A549 (cell line): Measurements from ENCODE around the gene FHAD1. TPM values are rescaled to one million over a fixed set of nuclear protein-coding genes. Genes with fewer than 3 reads are reported as not detected.

Experiments
- ATAC-seq, 2 experiments: fragments of 200-7000 bp in 1 of 2; fragments of >200 bp in 1 of 2; cut with Nextera tagmentation in 1 of 2; cut with Tn5 transposase in 1 of 2; 3 replicates each; pipeline versions ENCODE4 v1.8.0 to v1.9.1; 2018 to 2020; ENCODE audit warnings: mild to moderate bottlenecking in 1 of 2, moderate library complexity in 1 of 2
- CTCF ChIA-PET: fragments of 300-600 bp; sonication (Branson Sonifier 250); formaldehyde crosslinking; extraction: SDS; loops from one replicate; lab custom pipeline; 2021; ENCODE audit warnings: antibody characterized with exemption, inconsistent platforms; lab: Yijun Ruan, JAX
- POLR2A ChIA-PET: fragments of 350-600 bp; formaldehyde crosslinking; extraction: SDS; loops from one replicate; lab custom pipeline; 2021; ENCODE audit warnings: antibody characterized with exemption, inconsistent platforms; lab: Yijun Ruan, JAX
- DNase-seq, 2 experiments: peaks; one replicate each; pipeline versions ENCODE4 v3.0.0 to v3.0.0-alpha.2; 2011 to 2016; ENCODE audit warnings: low read depth in 1 of 2, low spot score in 1 of 2
- FAIRE-seq: peaks from 2 replicates; lab custom pipeline; 2011; peaks lifted over from hg19 to GRCh38; lab: Jason Lieb, UNC
- H3K27ac ChIP-seq, 2 experiments: fragments of >200 bp; sonication (Bioruptor Twin); formaldehyde crosslinking; 3 replicates each; pipeline ENCODE4 v1.5.1; 2016 to 2017
- H3K4me1 ChIP-seq: fragments of >200 bp; sonication (Bioruptor Twin); formaldehyde crosslinking; 3 replicates; pipeline ENCODE4 v1.6.1; 2016
- H3K4me2 ChIP-seq: fragments of >200 bp; sonication (Bioruptor Twin); formaldehyde crosslinking; 3 replicates; pipeline ENCODE4 v1.6.1; 2016
- H3K4me3 ChIP-seq: fragments of >200 bp; sonication (Bioruptor Twin); formaldehyde crosslinking; 3 replicates; pipeline ENCODE4 v1.5.1; 2016
- H3K9me3 ChIP-seq: fragments of >200 bp; sonication (Bioruptor Twin); formaldehyde crosslinking; 3 replicates; pipeline ENCODE4 v1.6.1; 2016
- CBX2 ChIP-seq: fragments of 200-600 bp; sonication (generic); IDR thresholded peaks from 2 replicates; pipeline ENCODE4 v1.6.1; 2016; ENCODE audit warnings: low read depth, mild to moderate bottlenecking, borderline replicate concordance
- CBX8 ChIP-seq: fragments of 200-600 bp; sonication (generic); IDR thresholded peaks from 2 replicates; pipeline ENCODE4 v1.6.1; 2016
- CEBPB ChIP-seq, 2 experiments: fragments of >200 bp in 1 of 2; sonication (Bioruptor Twin) in 1 of 2; formaldehyde crosslinking in 1 of 2; IDR thresholded peaks; 2 replicates each; pipeline ENCODE4 v1.6.1; 2012 to 2016
- CHD4 ChIP-seq: fragments of 200-600 bp; sonication (generic); IDR thresholded peaks from 2 replicates; pipeline ENCODE4 v1.6.1; 2016; ENCODE audit warnings: antibody characterized with exemption, mild to moderate bottlenecking, borderline replicate concordance
- FOSL2 ChIP-seq, 2 experiments: fragments of 450-650 bp in 1 of 2; fragments of >200 bp in 1 of 2; sonication (Bioruptor Twin) in 1 of 2; formaldehyde crosslinking; IDR thresholded peaks; 2 replicates each; pipeline versions ENCODE4 v1.5.0 to v1.6.1; 2016 to 2020; ENCODE audit warnings: mild to moderate bottlenecking in 1 of 2, moderate library complexity in 1 of 2
- GATA3 ChIP-seq: IDR thresholded peaks from 2 replicates; pipeline ENCODE4 v1.6.1; 2012; ENCODE audit warnings: borderline replicate concordance
- HEYL ChIP-seq: fragments of 250-450 bp; sonication (Bioruptor Pico); IDR thresholded peaks from 2 replicates; pipeline ENCODE4 v1.8.0; 2021; ENCODE audit warnings: mild to moderate bottlenecking, moderate library complexity
- HOXA7 ChIP-seq: fragments of 250-450 bp; sonication (Bioruptor Pico); IDR thresholded peaks from 2 replicates; pipeline ENCODE4 v1.5.0; 2020; ENCODE audit warnings: mild to moderate bottlenecking, moderate library complexity
- KDM1A ChIP-seq: fragments of 200-600 bp; sonication (generic); IDR thresholded peaks from 2 replicates; pipeline ENCODE4 v1.6.1; 2016; ENCODE audit warnings: low read depth, mild to moderate bottlenecking
- MAFK ChIP-seq: fragments of 450-650 bp; IDR thresholded peaks from 2 replicates; pipeline ENCODE4 v1.6.1; 2014; ENCODE audit not compliant: partially characterized antibody
- MAZ ChIP-seq: fragments of 150-350 bp; IDR thresholded peaks from 2 replicates; pipeline ENCODE4 v1.6.1; 2014; ENCODE audit warnings: antibody characterized with exemption, low read depth, low read length, borderline replicate concordance
- NFE2L2 ChIP-seq: fragments of 150-350 bp; conservative IDR thresholded peaks from 2 replicates; pipeline ENCODE4 v1.6.1; 2014; ENCODE audit warnings: low read length
- NPAS2 ChIP-seq: fragments of 250-450 bp; sonication (Bioruptor Pico); IDR thresholded peaks from 2 replicates; pipeline ENCODE4 v1.8.0; 2022; ENCODE audit warnings: mild to moderate bottlenecking, moderate library complexity, borderline replicate concordance
- POLR2A ChIP-seq: IDR thresholded peaks from 2 replicates; pipeline ENCODE4 v1.6.1; 2012; ENCODE audit warnings: mild to moderate bottlenecking, low read length
- RAD21 ChIP-seq, 2 experiments: fragments of >200 bp in 1 of 2; sonication (Bioruptor Twin) in 1 of 2; formaldehyde crosslinking in 1 of 2; IDR thresholded peaks in 1 of 2; conservative IDR thresholded peaks in 1 of 2; 2 replicates in 1 of 2; 3 replicates in 1 of 2; pipeline ENCODE4 v1.6.1; 2012 to 2018; ENCODE audit warnings: inconsistent platforms in 1 of 2
- RNF2 ChIP-seq: fragments of 200-600 bp; sonication (generic); IDR thresholded peaks from 2 replicates; pipeline ENCODE4 v1.6.1; 2016; ENCODE audit warnings: low read depth, mild to moderate bottlenecking, antibody characterized with exemption, moderate library complexity, borderline replicate concordance
- SMC3 ChIP-seq: fragments of >200 bp; sonication (Bioruptor Twin); formaldehyde crosslinking; IDR thresholded peaks from 3 replicates; pipeline ENCODE4 v1.6.1; 2018; ENCODE audit warnings: inconsistent platforms
- TP53 ChIP-seq: fragments of 250-450 bp; sonication (Bioruptor Pico); IDR thresholded peaks from 2 replicates; pipeline ENCODE4 v1.5.0; 2021; ENCODE audit warnings: mild to moderate bottlenecking, moderate library complexity
- ZNF302 ChIP-seq: fragments of 250-450 bp; sonication (Bioruptor Pico); IDR thresholded peaks from 2 replicates; pipeline ENCODE4 v1.9.0; 2021; ENCODE audit warnings: inconsistent platforms, mild to moderate bottlenecking, moderate library complexity
- ZSCAN20 ChIP-seq: fragments of 250-450 bp; sonication (Bioruptor Pico); IDR thresholded peaks from 2 replicates; pipeline ENCODE4 v1.8.0; 2022; ENCODE audit warnings: mild to moderate bottlenecking, moderate library complexity
- WGBS: methylation state at CpG from one replicate; pipeline ENCODE4 v1.1.6; 2017; ENCODE audit errors: missing lambda C conversion rate; 5-methylcytosine and 5-hydroxymethylcytosine counted together
- polyA plus RNA-seq, 4 experiments: library from polyadenylated mRNA; depleted of rRNA in 3 of 4; stranded (reverse); fragments of >200 nt; fragmentation: RNase III in 1 of 4; extraction: RNeasy Plus Mini Kit Qiagen cat#74134 plus additional on column Dnase treatment in 1 of 4; gene quantifications; 2 replicates in 3 of 4; 3 replicates in 1 of 4; pipeline ENCODE4 v1.2.3, GENCODE V29; 2011 to 2017
- TF ChIP-seq, protein P1 (sequence below): fragments of 250-450 bp; sonication (Bioruptor Pico); IDR thresholded peaks from 2 replicates; pipeline ENCODE4 v1.5.0; 2020; ENCODE audit warnings: low read depth, mild to moderate bottlenecking, moderate library complexity
- TF ChIP-seq, protein P2 (sequence below): IDR thresholded peaks from 2 replicates; pipeline ENCODE4 v1.6.1; 2012
- TF ChIP-seq, protein P3 (sequence below): fragments of >200 bp; sonication (Bioruptor Twin); formaldehyde crosslinking; IDR thresholded peaks from 3 replicates; pipeline ENCODE4 v1.5.1; 2016
- TF ChIP-seq, protein P4 (sequence below): IDR thresholded peaks from 2 replicates; pipeline ENCODE4 v1.6.1; 2012; ENCODE audit warnings: low read depth, borderline replicate concordance
- TF ChIP-seq, protein P5 (sequence below): fragments of 250-450 bp; sonication (Bioruptor Pico); IDR thresholded peaks from 2 replicates; pipeline ENCODE4 v1.5.0; 2021; ENCODE audit warnings: mild to moderate bottlenecking, moderate library complexity, borderline replicate concordance
- TF ChIP-seq, protein P6 (sequence below): fragments of >200 bp; sonication (Bioruptor Twin); formaldehyde crosslinking; IDR thresholded peaks from 3 replicates; pipeline ENCODE4 v1.6.1; 2016

FHAD1 gene
- polyA plus RNA-seq, 2 of the 4 experiments (the other 2 are of a cell fraction): 0.31 to 0.32 TPM

DNA sequence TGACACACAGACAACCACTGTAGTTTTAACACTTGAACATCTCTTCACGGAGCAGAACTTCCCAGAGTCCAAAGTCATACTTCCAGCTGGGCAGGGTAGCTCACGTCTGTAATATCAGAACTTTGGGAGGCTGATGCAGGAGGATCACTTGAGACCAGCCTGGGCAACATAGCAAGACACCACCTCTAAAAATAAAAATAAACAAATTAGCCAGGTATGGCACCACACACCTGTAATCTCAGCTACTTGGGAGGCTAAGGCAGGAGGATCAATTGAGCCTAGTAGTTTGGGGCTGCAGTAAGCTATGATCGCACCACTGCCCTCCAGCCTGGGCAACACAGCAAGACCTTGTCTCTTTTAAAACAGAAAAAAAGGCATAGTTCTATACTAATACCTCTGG, 138.4 kb downstream of the FHAD1 start:
- TF ChIP-seq, protein P1, sequence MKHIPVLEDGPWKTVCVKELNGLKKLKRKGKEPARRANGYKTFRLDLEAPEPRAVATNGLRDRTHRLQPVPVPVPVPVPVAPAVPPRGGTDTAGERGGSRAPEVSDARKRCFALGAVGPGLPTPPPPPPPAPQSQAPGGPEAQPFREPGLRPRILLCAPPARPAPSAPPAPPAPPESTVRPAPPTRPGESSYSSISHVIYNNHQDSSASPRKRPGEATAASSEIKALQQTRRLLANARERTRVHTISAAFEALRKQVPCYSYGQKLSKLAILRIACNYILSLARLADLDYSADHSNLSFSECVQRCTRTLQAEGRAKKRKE (CRISPR knock-in tag): no peak
- no peak for TF ChIP-seq HOXA7 (CRISPR knock-in tag)
- no peak for TF ChIP-seq NFE2L2
- TF ChIP-seq, protein P2, sequence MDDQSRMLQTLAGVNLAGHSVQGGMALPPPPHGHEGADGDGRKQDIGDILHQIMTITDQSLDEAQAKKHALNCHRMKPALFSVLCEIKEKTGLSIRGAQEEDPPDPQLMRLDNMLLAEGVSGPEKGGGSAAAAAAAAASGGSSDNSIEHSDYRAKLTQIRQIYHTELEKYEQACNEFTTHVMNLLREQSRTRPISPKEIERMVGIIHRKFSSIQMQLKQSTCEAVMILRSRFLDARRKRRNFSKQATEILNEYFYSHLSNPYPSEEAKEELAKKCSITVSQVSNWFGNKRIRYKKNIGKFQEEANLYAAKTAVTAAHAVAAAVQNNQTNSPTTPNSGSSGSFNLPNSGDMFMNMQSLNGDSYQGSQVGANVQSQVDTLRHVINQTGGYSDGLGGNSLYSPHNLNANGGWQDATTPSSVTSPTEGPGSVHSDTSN: no peak
- TF ChIP-seq NPAS2 (CRISPR knock-in tag): no peak
- TF ChIP-seq CEBPB (IDR thresholded peaks at IDR 0.05): no peak
- no peak for TF ChIP-seq MAZ
- no peak for TF ChIP-seq POLR2A
- no peak for TF ChIP-seq RAD21 (conservative IDR thresholded peaks at IDR 0.05 in 1 of 2, IDR thresholded peaks at IDR 0.05 in 1 of 2)
- no peak for TF ChIP-seq CBX2
- no peak for TF ChIP-seq ZNF302 (CRISPR knock-in tag)
- no peak for TF ChIP-seq KDM1A
- TF ChIP-seq TP53 (CRISPR knock-in tag): no peak
- Histone ChIP-seq H3K4me1 (no peaks in the 10 kb centered on the region), H3K4me3 (no peak overlapping the region), H3K27ac (no peak overlapping the region), H3K4me2 (no peak overlapping the region), H3K9me3 (no peaks in the 10 kb centered on the region)
- WGBS: 75% methylated on average over 3 of the region's 3 CpGs
- CTCF ChIA-PET: no interaction called here
- FAIRE-seq: no peak
- no peak for DNase-seq
- POLR2A ChIA-PET: no interaction called here
- no peak for ATAC-seq

DNA sequence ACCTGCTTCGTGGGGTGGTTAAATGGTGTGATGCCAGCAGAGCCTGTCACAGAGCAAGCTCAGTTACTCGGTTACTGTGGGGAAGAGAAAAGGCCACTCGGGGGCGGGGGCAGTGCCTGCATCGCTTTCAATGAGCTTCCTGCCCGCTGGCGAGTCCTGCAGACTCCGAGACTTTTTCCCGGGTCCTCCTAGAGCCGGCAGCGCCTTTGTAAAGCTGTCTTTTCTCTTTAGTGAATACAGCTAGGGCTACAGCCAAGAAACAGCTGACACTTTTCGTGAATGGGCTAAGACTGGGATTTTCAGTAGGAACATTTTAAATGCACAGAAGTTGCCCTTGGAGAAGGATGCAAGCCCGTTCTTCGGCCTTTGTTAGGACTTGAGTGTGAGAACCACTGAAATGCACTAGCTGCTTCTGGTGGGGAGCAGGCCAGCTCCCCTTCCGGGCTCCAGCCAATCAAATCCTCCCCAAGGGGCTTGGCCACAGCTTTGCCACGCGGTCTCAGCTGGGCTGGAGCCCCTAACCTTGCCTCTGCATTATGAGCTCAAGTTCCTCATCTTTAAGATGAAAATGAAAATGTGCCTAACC, 139.2 kb downstream of the FHAD1 start:
- WGBS: 84% methylated on average over 17 of the region's 17 CpGs
- no peak overlapping the region for H3K4me3 ChIP-seq
- DNase-seq (no peak), FAIRE-seq (no peak), ATAC-seq (no peak)
- no peak overlapping the region for H3K27ac ChIP-seq
- ChIA-PET POLR2A (no interaction called here), CTCF (interaction anchor here (0.8 to 0.9 kb wide), 2 partner anchors 20 to 63 kb away, joined by 4 to 6 read pairs; no protein-coding TSS in a partner anchor)
- TF ChIP-seq MAFK (no peak), NPAS2 (CRISPR knock-in tag) (no peak), SMC3 (no peak), CHD4 (no peak), ZSCAN20 (CRISPR knock-in tag) (no peak), HOXA7 (CRISPR knock-in tag) (no peak), GATA3 (no peak), FOSL2 (IDR thresholded peaks at IDR 0.05) (no peak), FOSL2 (CRISPR knock-in tag; IDR thresholded peaks at IDR 0.05) (no peak), RNF2 (no peak), CBX8 (no peak), HEYL (CRISPR knock-in tag) (no peak)
- TF ChIP-seq, protein P2: no peak
- TF ChIP-seq, protein P3, sequence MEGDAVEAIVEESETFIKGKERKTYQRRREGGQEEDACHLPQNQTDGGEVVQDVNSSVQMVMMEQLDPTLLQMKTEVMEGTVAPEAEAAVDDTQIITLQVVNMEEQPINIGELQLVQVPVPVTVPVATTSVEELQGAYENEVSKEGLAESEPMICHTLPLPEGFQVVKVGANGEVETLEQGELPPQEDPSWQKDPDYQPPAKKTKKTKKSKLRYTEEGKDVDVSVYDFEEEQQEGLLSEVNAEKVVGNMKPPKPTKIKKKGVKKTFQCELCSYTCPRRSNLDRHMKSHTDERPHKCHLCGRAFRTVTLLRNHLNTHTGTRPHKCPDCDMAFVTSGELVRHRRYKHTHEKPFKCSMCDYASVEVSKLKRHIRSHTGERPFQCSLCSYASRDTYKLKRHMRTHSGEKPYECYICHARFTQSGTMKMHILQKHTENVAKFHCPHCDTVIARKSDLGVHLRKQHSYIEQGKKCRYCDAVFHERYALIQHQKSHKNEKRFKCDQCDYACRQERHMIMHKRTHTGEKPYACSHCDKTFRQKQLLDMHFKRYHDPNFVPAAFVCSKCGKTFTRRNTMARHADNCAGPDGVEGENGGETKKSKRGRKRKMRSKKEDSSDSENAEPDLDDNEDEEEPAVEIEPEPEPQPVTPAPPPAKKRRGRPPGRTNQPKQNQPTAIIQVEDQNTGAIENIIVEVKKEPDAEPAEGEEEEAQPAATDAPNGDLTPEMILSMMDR: no peak
- TF ChIP-seq, protein P4, sequence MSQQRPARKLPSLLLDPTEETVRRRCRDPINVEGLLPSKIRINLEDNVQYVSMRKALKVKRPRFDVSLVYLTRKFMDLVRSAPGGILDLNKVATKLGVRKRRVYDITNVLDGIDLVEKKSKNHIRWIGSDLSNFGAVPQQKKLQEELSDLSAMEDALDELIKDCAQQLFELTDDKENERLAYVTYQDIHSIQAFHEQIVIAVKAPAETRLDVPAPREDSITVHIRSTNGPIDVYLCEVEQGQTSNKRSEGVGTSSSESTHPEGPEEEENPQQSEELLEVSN: no peak
- TF ChIP-seq, protein P5, sequence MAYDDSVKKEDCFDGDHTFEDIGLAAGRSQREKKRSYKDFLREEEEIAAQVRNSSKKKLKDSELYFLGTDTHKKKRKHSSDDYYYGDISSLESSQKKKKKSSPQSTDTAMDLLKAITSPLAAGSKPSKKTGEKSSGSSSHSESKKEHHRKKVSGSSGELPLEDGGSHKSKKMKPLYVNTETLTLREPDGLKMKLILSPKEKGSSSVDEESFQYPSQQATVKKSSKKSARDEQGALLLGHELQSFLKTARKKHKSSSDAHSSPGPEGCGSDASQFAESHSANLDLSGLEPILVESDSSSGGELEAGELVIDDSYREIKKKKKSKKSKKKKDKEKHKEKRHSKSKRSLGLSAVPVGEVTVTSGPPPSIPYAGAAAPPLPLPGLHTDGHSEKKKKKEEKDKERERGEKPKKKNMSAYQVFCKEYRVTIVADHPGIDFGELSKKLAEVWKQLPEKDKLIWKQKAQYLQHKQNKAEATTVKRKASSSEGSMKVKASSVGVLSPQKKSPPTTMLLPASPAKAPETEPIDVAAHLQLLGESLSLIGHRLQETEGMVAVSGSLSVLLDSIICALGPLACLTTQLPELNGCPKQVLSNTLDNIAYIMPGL (CRISPR knock-in tag): no peak
- TF ChIP-seq, protein P6, sequence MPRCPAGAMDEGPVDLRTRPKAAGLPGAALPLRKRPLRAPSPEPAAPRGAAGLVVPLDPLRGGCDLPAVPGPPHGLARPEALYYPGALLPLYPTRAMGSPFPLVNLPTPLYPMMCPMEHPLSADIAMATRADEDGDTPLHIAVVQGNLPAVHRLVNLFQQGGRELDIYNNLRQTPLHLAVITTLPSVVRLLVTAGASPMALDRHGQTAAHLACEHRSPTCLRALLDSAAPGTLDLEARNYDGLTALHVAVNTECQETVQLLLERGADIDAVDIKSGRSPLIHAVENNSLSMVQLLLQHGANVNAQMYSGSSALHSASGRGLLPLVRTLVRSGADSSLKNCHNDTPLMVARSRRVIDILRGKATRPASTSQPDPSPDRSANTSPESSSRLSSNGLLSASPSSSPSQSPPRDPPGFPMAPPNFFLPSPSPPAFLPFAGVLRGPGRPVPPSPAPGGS: no peak
- no peaks in the 10 kb centered on the region for H3K4me1 ChIP-seq
- H3K4me2 ChIP-seq: no peak overlapping the region
- no peaks in the 10 kb centered on the region for H3K9me3 ChIP-seq
